Measurements from ENCODE around the gene NT5DC4. TPM values are rescaled to one million over a fixed set of nuclear protein-coding genes. Genes with fewer than 3 reads are reported as not detected.
"Not testable (repeated sequence)": the region's sequence is repeated elsewhere in the genome, so short reads cannot be mapped to it uniquely, and the experiment has no call there.

The NT5DC4 gene
- total RNA-seq, 1 experiment from 2014 or later = not detected

DNA sequence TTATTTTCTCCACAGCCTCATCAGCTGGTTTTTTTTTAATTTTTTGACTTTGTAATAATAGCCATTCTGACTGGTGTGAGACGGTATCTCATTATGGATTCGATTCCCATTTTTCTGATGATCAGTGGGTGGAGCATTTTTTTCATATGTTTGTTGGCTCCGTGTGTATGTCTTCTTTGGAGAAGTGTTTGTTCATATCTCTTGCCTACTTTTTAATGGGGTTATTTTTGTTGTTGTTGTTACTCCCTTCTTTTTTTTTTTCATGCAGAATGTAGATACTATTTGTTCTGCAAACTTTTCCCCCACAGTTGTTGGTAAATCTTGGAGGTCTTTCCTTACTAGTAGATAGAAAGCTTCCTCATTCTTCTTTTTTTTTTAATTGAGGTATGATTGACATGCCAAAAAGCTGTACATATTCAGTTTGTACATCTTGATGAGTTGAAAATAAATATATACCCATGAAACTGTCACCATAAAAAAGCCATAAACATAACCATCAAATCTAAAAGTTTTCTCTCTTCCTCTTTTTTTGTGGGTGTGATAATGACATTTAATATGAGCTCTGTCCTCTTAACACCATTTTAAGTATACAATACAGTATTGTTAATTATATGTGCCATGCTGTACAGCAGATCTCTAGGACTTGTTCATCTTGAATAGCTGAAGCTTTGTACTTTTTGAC lies 21.8 kb upstream of the NT5DC4 start:
- no peak for DNase-seq (ENCODE audit: extremely low read depth, low read depth)

DNA sequence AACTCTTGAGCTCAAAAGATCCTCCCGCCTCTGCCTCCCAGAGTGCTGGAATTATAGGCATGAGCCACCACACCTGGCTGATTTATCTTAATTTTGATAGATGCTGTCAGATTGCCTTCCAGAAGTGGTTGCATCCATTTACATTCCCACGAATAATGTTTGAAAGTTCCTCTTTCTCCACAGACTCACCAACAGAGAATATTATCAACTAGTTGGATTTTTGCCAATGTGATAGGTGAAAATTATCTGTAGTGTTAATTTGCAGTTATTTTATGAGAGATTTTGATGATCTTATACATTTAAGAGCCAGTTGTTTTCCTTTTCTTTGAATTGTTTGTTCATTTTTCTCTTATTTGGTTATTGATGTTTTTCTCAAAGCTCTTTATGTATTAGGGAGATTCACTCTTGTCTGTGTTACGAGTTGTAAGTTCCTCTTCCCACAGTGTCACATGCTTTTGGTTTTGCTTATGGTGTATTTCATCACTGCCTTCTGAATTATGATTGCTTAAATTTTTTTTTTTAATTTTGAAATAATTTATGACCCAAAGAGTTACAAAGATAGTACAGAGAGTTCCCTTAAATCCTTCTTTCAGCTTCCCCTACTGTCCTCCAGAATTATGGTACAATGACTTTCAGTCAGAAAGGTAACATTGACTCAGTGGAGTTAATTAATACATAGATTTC lies 20.7 kb upstream of the NT5DC4 start:
- DNase-seq (ENCODE audit: extremely low read depth, low read depth) = no peak

DNA sequence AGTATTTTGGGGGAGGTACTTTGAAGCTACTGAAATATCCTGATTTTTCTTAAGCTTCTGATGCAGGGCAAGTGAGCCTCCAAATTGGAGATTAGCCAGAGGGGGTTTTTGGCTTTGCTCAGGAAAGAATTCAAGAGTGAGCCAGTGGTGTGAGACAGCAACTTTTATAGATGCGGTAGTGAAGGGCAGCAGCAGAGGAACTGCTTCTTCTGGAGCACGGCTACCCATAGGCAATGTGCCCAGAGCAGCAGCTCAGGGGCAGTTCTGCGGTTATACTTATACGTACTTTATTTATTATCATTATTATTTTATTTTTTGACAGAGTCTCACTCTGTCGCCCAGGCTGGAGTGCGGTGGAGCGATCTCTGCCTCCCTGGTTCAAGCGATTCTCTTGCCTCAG lies 19.8 kb upstream of the NT5DC4 start:
- DNase-seq (ENCODE audit: extremely low read depth, low read depth) = no peak

DNA sequence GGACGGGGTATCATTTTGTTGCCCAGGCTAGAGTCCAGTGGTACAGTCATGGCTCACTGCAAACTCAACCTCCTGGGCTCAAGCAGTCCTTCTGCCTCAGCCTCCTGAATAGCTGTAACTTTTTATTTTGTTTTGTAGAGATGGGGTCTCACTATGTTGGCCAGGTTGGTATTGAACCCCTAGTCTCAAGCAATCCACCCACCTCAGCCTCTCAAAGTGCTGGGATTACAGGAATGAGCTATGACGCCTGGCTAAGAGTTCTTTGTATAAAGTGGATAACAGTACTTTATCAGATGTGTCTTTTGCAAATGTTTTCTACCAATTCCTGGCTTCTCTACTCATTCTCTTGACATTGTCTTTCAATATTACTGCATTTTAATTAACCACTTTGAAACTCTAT lies 17.1 kb upstream of the NT5DC4 start:
- DNase-seq (ENCODE audit: extremely low read depth, low read depth) = no peak

DNA sequence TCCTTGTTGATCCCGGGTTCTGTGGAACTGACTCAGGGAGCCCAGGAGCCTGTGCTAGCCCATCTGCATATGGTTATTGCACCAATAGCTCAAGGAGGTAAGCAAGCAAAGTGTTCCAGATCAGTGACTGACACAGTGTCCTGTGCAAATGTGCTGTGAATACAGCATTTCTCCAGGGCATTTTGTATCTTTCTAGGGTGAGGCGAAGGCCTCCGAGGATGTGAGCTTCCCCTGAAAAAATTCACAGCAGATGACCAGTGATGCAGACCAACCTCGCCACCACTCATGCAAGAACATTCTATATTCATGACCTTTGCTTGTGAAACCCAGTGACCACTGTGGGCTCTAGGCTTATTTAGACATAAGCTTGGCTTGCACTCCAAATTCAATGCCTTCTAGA lies 15.2 kb upstream of the NT5DC4 start:
- no peak for DNase-seq (ENCODE audit: extremely low read depth, low read depth)

DNA sequence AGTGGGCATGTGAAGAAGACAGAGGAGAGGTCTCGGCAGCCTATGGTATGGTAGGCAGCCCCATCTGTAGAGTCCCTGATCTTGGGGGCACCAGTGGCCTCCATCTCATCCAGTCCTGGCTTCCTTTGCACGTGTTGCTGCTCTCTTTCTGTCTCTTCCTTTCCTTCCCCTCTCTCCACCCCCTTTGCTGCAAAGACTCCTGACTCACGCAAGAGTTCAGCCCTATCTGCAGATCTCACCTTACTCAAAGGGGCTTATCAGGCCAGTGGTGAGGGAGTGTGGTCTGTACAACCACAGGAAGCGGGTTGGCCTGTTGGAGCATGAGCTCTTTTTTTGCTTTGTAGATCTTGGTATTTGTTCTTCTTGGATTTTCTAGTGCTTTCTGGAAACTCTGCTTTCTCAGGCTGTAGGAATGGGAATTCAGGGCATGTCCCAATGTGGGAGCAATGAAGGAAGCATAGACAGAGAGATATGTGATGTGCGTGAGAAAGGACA lies 14.6 kb upstream of the NT5DC4 start:
- no peak for DNase-seq (ENCODE audit: extremely low read depth, low read depth)

DNA sequence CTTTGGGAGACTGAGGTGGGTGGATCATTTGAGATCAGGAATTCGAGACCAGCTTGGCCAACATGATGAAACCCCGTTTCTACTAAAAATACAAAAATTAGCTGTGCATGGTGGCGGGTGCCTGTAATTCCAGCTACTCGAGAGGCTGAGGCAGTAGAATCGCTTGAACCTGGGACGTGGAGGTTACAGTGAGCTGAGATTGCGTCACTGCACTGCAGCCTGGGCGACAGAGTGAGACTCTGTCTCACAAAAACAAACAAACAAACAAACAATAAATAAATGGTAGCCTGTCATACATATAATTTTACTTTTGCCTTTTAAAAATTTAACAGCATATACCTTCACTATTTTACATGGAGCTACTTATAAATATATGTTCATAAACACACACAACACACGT lies 13.9 kb upstream of the NT5DC4 start:
- DNase-seq (ENCODE audit: extremely low read depth, low read depth) = not testable (repeated sequence)

DNA sequence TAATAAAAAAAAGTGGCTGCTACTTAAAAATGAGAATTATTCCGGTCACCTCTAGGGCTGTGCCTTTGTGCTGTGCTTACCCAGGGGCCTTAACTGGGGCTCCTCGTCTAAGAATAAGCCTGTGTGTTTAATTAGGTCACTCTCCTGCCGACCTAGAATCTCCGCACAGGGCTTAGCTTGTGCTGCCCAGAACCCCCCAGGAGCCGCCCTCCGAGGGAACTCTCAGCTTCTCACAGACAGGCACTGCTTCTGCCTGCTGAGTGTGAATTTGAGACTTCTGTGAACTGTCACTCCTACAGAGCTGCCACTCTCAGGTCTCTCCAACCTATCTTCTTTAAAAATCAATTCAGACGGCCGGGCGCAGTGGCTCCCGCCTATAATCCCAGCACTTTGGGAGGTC lies 11.9 kb upstream of the NT5DC4 start:
- DNase-seq (ENCODE audit: extremely low read depth, low read depth) = no peak

DNA sequence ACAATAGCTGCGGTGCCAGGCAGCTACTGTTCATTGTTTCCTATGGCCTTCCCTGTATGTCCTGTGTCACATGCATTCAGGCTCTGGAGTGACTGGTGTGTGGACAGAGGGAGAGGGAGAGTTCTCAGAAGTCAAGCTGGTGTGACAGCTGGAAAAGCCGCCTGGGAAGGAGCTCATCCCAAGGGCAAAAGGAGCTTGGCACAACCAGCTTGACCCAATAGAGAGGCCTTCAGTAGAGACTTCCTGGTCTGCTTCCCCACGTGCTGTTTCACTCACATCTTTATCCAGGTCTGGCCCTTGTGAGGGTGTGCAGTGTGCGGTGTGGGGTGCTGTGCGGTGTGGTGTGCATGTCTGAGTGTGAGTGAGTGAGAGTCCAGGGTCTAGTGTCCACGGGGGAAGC lies 11.1 kb upstream of the NT5DC4 start:
- DNase-seq (ENCODE audit: extremely low read depth, low read depth) = no peak

DNA sequence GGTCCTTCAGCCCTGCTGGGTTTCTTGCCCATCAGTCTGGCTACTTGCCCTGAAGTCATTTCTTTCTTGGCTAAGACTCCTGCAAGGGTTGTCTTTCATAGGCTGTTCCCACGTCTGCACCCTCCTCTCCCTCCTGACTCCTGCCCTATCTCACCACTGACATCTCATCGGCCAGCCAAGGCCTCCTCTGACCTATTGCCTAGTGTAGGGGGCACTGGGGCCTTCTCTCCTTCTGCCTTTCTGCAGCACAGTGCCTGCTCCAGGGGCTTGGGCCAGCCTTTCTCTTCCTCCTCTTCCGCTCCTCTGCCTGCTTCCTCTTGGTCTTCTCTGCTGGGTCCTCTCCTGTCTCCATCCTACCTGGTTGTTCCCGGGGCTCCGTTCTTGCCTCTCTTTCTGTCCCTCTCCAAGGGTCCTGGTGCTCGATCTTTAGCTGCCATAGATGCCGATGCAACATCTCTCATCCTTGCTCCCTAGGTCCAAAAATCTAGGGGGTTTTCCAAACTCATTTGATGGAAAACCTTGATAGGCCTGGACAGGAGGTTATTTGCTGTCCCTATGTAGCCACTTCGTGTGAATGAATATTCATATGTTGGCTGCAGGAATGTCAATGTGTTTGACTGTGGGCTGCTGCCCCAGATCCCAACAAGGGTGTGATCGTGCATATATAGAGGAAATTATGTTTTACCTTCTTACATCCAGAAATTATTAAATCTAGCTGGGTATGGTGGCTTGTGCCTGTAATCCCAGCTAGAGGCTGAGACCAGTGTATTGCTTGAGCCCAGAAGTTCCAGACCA lies 9.7 kb upstream of the NT5DC4 start:
- DNase-seq (ENCODE audit: extremely low read depth, low read depth) = no peak

DNA sequence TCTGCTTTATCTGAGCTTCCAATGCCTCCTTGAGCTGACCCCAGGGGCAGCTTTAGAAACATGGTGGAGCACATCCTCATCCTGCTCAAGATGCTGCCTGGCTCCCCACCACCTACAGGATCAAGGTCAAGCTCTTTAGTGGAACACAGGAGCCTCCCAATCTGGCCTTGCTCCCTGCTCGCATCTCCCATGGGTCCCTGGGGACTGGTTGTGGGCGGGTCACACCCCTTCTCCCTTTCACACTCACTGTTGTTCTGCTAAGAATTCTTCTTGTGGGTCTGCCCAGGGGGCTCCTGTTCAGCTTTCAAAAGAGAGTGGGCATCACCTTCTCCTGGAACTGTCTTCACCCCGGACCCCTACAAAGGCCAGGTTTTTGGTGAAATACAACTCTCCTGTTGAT lies 8.4 kb upstream of the NT5DC4 start:
- no peak for DNase-seq (ENCODE audit: extremely low read depth, low read depth)

DNA sequence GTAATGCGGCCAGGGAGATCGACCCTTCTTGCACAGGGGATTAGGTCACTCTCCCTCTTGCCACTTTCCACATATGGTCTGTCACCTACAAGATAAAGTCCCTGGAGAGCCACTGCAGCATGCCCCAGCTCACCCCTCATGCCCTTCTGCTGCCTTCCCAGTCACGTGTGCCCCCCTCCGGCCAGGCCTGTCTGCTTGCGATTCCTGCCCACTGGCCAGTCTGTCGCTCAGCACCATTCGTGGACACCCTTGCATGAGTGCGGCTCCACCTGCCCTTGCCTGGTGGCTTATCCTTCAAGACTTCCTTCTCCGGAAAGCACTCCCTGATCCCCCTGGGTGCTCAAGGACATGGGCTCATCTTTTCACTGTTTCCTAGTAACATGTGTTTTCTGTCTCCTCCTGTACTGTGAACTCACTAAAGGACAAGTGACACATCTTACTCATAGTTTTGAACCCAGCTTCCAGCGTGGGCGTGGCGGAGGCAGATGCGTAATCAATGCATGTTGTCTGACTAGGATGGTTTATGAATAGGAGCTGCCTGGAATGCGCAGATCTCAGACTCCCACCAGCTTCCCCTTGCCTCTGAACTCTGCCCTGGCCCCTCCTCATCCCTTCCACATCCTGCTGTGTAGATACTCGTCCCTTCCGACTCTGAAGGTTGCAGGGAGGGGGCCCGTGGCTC lies 7.8 kb upstream of the NT5DC4 start:
- DNase-seq (ENCODE audit: extremely low read depth, low read depth) = no peak

DNA sequence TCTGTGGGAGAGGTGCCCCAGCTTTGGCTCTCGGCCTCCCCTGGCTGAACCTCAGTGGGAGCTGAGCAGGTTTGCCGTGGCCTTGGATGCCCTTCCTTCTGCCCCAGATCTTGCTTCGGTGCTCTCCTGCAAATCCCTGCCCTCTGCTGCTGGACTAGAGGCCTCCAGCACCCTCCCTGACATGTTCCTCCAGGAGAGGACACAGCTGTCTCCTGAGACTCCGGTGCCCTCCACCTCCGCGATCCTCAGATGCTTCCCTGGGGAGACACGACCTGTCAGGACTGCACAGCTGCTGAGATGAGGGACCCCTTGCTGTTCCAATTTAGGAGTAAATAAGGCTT lies 7.3 kb upstream of the NT5DC4 start:
- no peak for DNase-seq (ENCODE audit: extremely low read depth, low read depth)

DNA sequence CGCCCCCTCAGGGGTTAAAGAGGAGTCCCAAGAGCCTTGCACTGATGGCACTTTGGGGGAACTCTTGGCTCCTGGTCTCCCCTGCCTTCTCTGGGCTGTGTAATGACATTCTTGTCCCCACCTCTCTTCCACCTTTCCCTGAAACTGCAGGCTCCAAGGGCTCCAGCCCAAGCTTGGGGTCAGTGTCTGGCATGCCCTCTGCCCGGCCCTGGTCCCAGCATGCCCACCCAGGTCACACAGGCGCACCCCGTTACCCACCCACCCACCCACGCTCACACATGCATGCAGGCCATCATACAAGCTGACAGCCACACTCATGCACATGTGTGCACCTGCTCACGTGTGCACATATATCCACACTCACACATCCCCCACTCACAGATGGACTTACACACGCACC lies 6.9 kb upstream of the NT5DC4 start:
- DNase-seq (ENCODE audit: extremely low read depth, low read depth) = no peak

DNA sequence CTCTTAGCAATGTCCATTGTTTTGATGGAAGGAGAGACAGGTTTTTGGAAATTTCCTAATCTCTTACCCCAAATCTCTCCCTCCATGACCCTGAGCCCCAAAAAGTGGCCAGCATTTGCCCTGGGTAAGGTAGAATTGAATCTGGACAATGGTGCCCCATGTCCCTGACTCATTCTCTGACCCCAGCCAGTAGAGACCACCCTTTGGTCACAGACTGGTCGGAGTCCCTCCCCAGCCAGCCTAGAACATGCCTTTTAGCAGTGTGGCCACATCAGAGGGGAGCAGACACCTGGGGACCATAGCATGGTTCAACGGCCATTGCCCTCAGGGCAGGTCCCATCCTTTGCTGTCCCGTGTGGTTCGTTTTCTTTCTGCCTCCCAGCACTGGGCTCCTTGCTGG lies 6.5 kb upstream of the NT5DC4 start:
- no peak for DNase-seq (ENCODE audit: extremely low read depth, low read depth)

DNA sequence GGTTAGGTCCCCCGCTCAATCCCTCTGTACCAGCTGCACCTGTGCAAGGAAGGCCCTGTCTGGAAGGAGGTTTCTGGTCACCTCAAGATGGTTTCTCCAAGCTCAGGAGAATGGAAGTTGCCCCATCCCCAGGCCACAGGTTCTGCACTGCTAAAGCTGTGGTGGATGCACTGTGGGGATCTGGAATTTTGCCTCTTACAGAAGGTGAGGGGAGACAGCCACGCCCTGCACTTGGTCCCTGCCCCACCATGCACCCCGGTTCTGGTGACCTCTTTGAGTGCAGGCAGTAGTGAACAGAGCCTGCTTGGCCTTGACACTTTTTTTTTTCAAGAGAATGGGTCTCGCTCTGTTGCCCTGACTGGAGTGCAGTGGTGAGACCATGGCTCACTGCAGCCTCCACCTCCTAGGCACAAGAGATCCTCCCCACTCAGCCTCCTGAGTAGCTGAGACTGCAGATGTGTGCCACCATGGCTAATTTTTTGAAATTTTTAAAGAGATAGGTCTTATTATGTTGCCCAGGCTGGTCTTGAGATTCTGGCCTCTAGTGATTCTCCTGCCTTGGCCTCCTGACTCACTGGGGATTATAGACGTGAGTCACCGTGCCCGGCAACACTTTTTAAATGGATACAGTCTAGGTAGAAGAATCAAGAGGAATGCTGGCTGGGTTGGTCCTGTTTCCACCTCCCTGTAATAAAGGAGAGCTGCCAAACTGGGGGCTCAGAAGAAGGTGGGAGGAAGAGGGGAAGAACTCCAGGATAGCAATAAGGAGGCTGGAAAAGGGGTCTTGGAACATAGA lies 5.8 kb upstream of the NT5DC4 start:
- DNase-seq (ENCODE audit: extremely low read depth, low read depth) = no peak

DNA sequence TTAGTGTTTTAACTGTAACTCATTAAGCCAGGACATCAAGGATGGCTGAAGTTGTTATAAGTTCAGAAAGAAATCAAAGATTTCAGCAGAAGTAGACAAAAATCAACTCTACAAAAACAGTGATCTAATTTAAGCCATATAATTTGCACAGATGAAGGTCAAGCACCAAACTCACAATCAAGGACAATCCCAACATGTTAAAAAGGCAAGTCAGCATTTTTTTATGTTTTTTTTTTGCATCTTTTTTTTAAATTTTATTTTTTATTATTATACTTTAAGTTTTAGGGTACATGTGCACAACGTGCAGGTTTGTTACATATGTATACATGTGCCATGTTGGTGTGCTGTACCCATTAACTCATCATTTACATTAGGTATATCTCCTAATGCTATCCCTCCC lies 4.7 kb upstream of the NT5DC4 start:
- DNase-seq (ENCODE audit: extremely low read depth, low read depth) = not testable (repeated sequence)

DNA sequence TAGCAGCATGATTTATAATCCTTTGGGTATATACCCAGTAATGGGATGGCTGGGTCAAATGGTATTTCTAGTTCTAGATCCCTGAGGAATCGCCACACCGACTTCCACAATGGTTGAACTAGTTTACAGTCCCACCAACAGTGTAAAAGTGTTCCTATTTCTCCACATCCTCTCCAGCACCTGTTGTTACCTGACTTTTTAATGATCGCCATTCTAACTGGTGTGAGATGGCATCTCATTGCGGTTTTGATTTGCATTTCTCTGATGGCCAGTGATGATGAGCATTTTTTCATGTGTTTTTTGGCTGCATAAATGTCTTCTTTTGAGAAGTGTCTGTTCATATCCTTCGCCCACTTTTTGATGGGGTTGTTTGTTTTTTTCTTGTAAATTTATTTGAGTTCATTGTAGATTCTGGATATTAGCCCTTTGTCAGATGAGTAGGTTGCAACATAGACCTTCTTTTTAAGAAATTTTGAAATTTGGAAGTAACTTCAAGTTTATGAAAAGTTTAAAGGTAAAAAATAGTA lies 3.9 kb upstream of the NT5DC4 start:
- not testable (repeated sequence) for DNase-seq (ENCODE audit: extremely low read depth, low read depth)

DNA sequence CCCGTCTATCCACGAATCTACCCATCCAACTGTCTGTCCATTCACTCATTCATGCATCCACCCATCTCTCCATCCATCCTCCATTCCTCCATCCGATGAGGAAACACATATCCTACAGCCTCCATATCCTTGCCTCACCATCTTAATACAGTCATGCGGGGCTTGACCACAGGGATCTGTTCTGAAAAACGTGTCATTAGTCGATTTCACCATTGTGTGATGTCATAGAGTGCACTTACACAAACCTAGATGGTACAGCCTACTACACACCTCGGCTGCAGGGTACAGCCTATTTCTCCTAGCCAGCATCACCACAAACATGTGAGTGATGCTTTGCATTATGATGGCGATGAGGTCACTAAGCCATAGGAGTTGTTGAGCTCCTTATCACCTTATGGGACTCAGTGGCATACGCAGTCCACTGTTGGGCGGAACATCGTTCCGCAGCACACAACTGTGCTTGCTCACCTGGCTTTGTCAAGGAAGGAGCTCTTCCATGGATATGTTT lies 1.9 kb upstream of the NT5DC4 start:
- DNase-seq (ENCODE audit: extremely low read depth, low read depth) = no peak

Measured in NCI-H460 (cell line).